Inflammatory macrophage treated with lipopolysaccharide for 4 hours (primary cell): ENCODE measurements around the gene ZNF778.
"Not testable (repeated sequence)": the region's sequence is repeated elsewhere in the genome, so short reads cannot be mapped to it uniquely, and the experiment has no call there.

Experiments used
- DNase-seq: peaks from one replicate; pipeline ENCODE4 v3.0.0-alpha.2; 2020

ZNF778 gene

GRCh38 chr16:89183463-89183862 lies 34.0 kb upstream of the ZNF778 start:
- DNase-seq, result no peak

GRCh38 chr16:89183975-89184676 lies 33.4 kb upstream of the ZNF778 start:
- DNase-seq, result no peak

- no peak for DNase-seq
These were observed 32.9 kb upstream of the ZNF778 start for GRCh38 chr16:89184677-89184932.

- no peak for DNase-seq
These were observed 32.3 kb upstream of the ZNF778 start for GRCh38 chr16:89184933-89185794.

GRCh38 chr16:89185887-89186592 lies 31.5 kb upstream of the ZNF778 start:
- not testable (repeated sequence) for DNase-seq

GRCh38 chr16:89186593-89187031 lies 30.9 kb upstream of the ZNF778 start:
- DNase-seq, result not testable (repeated sequence)

GRCh38 chr16:89187032-89187769 lies 30.3 kb upstream of the ZNF778 start:
- peak; percentile 42 for DNase-seq

GRCh38 chr16:89187770-89188392 lies 29.6 kb upstream of the ZNF778 start:
- DNase-seq, result no peak

- not testable (repeated sequence) for DNase-seq
These were observed 28.8 kb upstream of the ZNF778 start for GRCh38 chr16:89188471-89189357.

GRCh38 chr16:89189358-89190025 lies 28.0 kb upstream of the ZNF778 start:
- no peak for DNase-seq

- no peak for DNase-seq
These were observed 27.1 kb upstream of the ZNF778 start for GRCh38 chr16:89190150-89190958.

GRCh38 chr16:89191033-89191900 lies 26.2 kb upstream of the ZNF778 start:
- DNase-seq, result no peak

GRCh38 chr16:89191901-89192185 lies 25.7 kb upstream of the ZNF778 start:
- no peak for DNase-seq

GRCh38 chr16:89192186-89192955 lies 25.1 kb upstream of the ZNF778 start:
- DNase-seq, result peak; percentile 79

GRCh38 chr16:89192956-89193575 lies 24.4 kb upstream of the ZNF778 start:
- DNase-seq, result peak; percentile 60

GRCh38 chr16:89193576-89194293 lies 23.8 kb upstream of the ZNF778 start:
- DNase-seq, result no peak
